Measurements from ENCODE around the gene CPLANE2.

CPLANE2 gene

GRCh38 chr1:16276302-16277030 lies 39.5 kb upstream of the CPLANE2 start (continued):
- TF ChIP-seq ZNF18 (tag by site-specific recombination; IDR thresholded peaks at IDR 0.05) (peak; percentile 89), ZNF391 (tag by site-specific recombination; IDR thresholded peaks at IDR 0.05; ENCODE audit: borderline replicate concordance, low read depth) (no peak)

- ChIA-PET CTCF (interaction anchor here (0.6 to 1.2 kb wide), 3 partner anchors 21 to 197 kb away, joined by 3 to 9 read pairs (median 5); no protein-coding TSS in a partner anchor), POLR2A (no interaction called here)
- TF ChIP-seq ZBTB11 (tag by site-specific recombination; conservative IDR thresholded peaks at IDR 0.05; ENCODE audit: low read depth) (no peak), ZNF341 (tag by site-specific recombination; IDR thresholded peaks at IDR 0.05; ENCODE audit: low read depth) (peak; percentile 87)
- peaks cover 0 to 3% of the 10 kb centered on the region in 2 experiments; a peak in 2 of 3 replicates for H3K36me3 ChIP-seq (ENCODE audit: control insufficient read depth in 2 of 2, insufficient read depth in 1 of 2, low read length in 2 of 2)
- no peaks in the 10 kb centered on the region for H3K4me1 ChIP-seq (ENCODE audit: control insufficient read depth, insufficient read depth, low read length)
- no peak overlapping the region for H3K4me3 ChIP-seq (ENCODE audit: low read depth, low read length)
- no peak overlapping the region for H3K27ac ChIP-seq (ENCODE audit: extremely low read depth, low read depth, low read length)
- no peaks in the 10 kb centered on the region for H3K9me3 ChIP-seq (ENCODE audit: control insufficient read depth, insufficient read depth, low read depth, low read length)
These were observed 38.6 kb upstream of the CPLANE2 start for GRCh38 chr1:16275591-16275990.

GRCh38 chr1:16267690-16268180 lies 30.8 kb upstream of the CPLANE2 start:
- H3K27ac ChIP-seq (ENCODE audit: extremely low read depth, low read depth, low read length), result no peak overlapping the region
- ChIA-PET CTCF (interaction anchor here (0.9 kb wide), 1 partner anchor 23 kb away, joined by 3 read pairs; no protein-coding TSS in a partner anchor), POLR2A (no interaction called here)
- H3K36me3 ChIP-seq (ENCODE audit: control insufficient read depth in 2 of 2, insufficient read depth in 1 of 2, low read length in 2 of 2), result no peaks in the 10 kb centered on the region
- peaks cover 17% of the 10 kb centered on the region for H3K4me1 ChIP-seq (ENCODE audit: control insufficient read depth, insufficient read depth, low read length)
- H3K9me3 ChIP-seq (ENCODE audit: control insufficient read depth, insufficient read depth, low read depth, low read length), result no peaks in the 10 kb centered on the region
- no peak overlapping the region for H3K4me3 ChIP-seq (ENCODE audit: low read depth, low read length)
- TF ChIP-seq ZNF521 (tag by site-specific recombination; IDR thresholded peaks at IDR 0.05) (no peak), ZNF571 (tag by site-specific recombination; IDR thresholded peaks at IDR 0.05) (no peak), ZNF302 (tag by site-specific recombination; IDR thresholded peaks at IDR 0.05; ENCODE audit: low read depth) (no peak), KLF8 (tag by site-specific recombination; IDR thresholded peaks at IDR 0.05) (no peak), ZNF792 (tag by site-specific recombination; IDR thresholded peaks at IDR 0.05) (no peak), IKZF3 (tag by site-specific recombination; IDR thresholded peaks at IDR 0.05) (no peak), ZBTB17 (tag by site-specific recombination; IDR thresholded peaks at IDR 0.05) (no peak), FEZF1 (tag by site-specific recombination; IDR thresholded peaks at IDR 0.05) (0 out of 2 replicates have a peak, but pooled peaks have one; percentile 31), SCRT2 (tag by site-specific recombination; IDR thresholded peaks at IDR 0.05) (0 out of 2 replicates have a peak, but pooled peaks have one; percentile 31), ZNF701 (tag by site-specific recombination; IDR thresholded peaks at IDR 0.05) (no peak)
